IMR-90 (cell line): ENCODE results near the gene LIAS. TPM values are rescaled to one million over a fixed set of nuclear protein-coding genes. Genes with fewer than 3 reads are reported as not detected.

Source experiments
- ATAC-seq: fragments of 200-7000 bp; cut with Tn5 transposase; 2 replicates; pipeline ENCODE4 v1.9.1; 2020; ENCODE audit warnings: low read depth, mild to moderate bottlenecking, moderate library complexity
- BruUV-seq: library from RNA; stranded (reverse); fragments of 400-500 nt; replicated peaks from 2 replicates; lab custom pipeline; 2021; lab: Mats Ljungman, UMichigan
- CTCF ChIA-PET: fragments of 300-600 bp; formaldehyde crosslinking; extraction: SDS; loops from one replicate; lab custom pipeline; 2021; ENCODE audit warnings: antibody characterized with exemption; lab: Yijun Ruan, JAX
- POLR2A ChIA-PET: fragments of 300-600 bp; sonication (Branson Sonifier 250); formaldehyde crosslinking; loops from one replicate; lab custom pipeline; 2022; ENCODE audit warnings: antibody characterized with exemption; ENCODE audit not compliant: unreplicated experiment; lab: Charles Lee
- DNase-seq: peaks from one replicate; pipeline ENCODE4 v3.0.0; 2013
- H2AFZ ChIP-seq: replicated peaks from 2 replicates; pipeline ENCODE3; 2013; ENCODE audit warnings: low read length, mild to moderate bottlenecking; ENCODE audit not compliant: poor library complexity
- H2AK5ac ChIP-seq: 2 replicates; pipeline ENCODE4 v1.6.1; 2013; ENCODE audit warnings: low read depth, low read length, inconsistent platforms
- H2AK9ac ChIP-seq: replicated peaks from 2 replicates; pipeline ENCODE3; 2013; ENCODE audit warnings: mild to moderate bottlenecking, low read depth, low read length, moderate library complexity; ENCODE audit not compliant: poor library complexity
- H2BK120ac ChIP-seq: 2 replicates; pipeline ENCODE4 v1.6.1; 2013; ENCODE audit warnings: low read depth, low read length, inconsistent platforms
- H2BK15ac ChIP-seq: 3 replicates; pipeline ENCODE4 v1.6.1; 2013; ENCODE audit warnings: low read depth, low read length, inconsistent platforms
- H2BK20ac ChIP-seq: 2 replicates; pipeline ENCODE4 v1.6.1; 2013; ENCODE audit warnings: low read depth, mild to moderate bottlenecking, inconsistent platforms, low read length, moderate library complexity
- H2BK5ac ChIP-seq: 2 replicates; pipeline ENCODE4 v1.6.1; 2013; ENCODE audit warnings: mild to moderate bottlenecking, low read depth, low read length, inconsistent platforms; ENCODE audit not compliant: poor library complexity, severe bottlenecking
- H3K14ac ChIP-seq: replicated peaks from 2 replicates; pipeline ENCODE4 v1.6.1; 2013; ENCODE audit warnings: low read depth, low read length, inconsistent platforms
- H3K18ac ChIP-seq: 2 replicates; pipeline ENCODE4 v1.6.1; 2013; ENCODE audit warnings: low read depth, low read length, control low read depth
- H3K23ac ChIP-seq: 2 replicates; pipeline ENCODE4 v1.6.1; 2013; ENCODE audit warnings: low read depth, low read length, inconsistent platforms
- H3K27ac ChIP-seq: 2 replicates; pipeline ENCODE4 v1.5.1; 2013; ENCODE audit warnings: mild to moderate bottlenecking, control low read depth, low read length; ENCODE audit not compliant: insufficient read depth
- H3K27me3 ChIP-seq: 2 replicates; pipeline ENCODE4 v1.6.1; 2013; ENCODE audit warnings: low read length; ENCODE audit not compliant: control insufficient read depth, insufficient read depth
- H3K36me3 ChIP-seq: 2 replicates; pipeline ENCODE4 v1.6.1; 2013; ENCODE audit warnings: low read length, mixed read lengths; ENCODE audit not compliant: control insufficient read depth, insufficient read depth
- H3K4ac ChIP-seq: 2 replicates; pipeline ENCODE4 v1.6.1; 2013; ENCODE audit warnings: low read depth, low read length, inconsistent platforms
- H3K4me1 ChIP-seq: 2 replicates; pipeline ENCODE4 v1.6.1; 2013; ENCODE audit warnings: low read length, mixed read lengths; ENCODE audit not compliant: control insufficient read depth, insufficient read depth
- H3K4me2 ChIP-seq: 2 replicates; pipeline ENCODE4 v1.6.1; 2013; ENCODE audit warnings: low read depth, mild to moderate bottlenecking, control low read depth, low read length, moderate library complexity
- H3K4me3 ChIP-seq: 2 replicates; pipeline ENCODE4 v1.5.1; 2013; ENCODE audit warnings: low read depth, mild to moderate bottlenecking, control low read depth, low read length, moderate library complexity; ENCODE audit not compliant: insufficient read depth
- H3K56ac ChIP-seq: 2 replicates; pipeline ENCODE4 v1.6.1; 2013; ENCODE audit warnings: low read length, inconsistent platforms; ENCODE audit not compliant: insufficient read depth; ENCODE audit errors: extremely low read depth
- H3K79me1 ChIP-seq, 2 experiments: 2 replicates each; pipeline ENCODE4 v1.6.1; 2013; ENCODE audit warnings: low read length in 2 of 2, inconsistent platforms in 1 of 2, low read depth in 1 of 2
- H3K9ac ChIP-seq: 2 replicates; pipeline ENCODE4 v1.6.1; 2013; ENCODE audit warnings: low read depth, low read length, control low read depth
- H3K9me1 ChIP-seq: 2 replicates; pipeline ENCODE4 v1.6.1; 2013; ENCODE audit warnings: low read length, inconsistent platforms; ENCODE audit not compliant: insufficient read depth
- H3K9me3 ChIP-seq: 2 replicates; pipeline ENCODE4 v1.6.1; 2013; ENCODE audit warnings: low read length; ENCODE audit not compliant: control insufficient read depth, insufficient read depth
- H4K20me1 ChIP-seq: 2 replicates; pipeline ENCODE4 v1.6.1; 2013; ENCODE audit warnings: low read length, inconsistent platforms; ENCODE audit not compliant: insufficient read depth
- H4K5ac ChIP-seq: 2 replicates; pipeline ENCODE4 v1.6.1; 2013; ENCODE audit warnings: mild to moderate bottlenecking, low read depth, low read length, control low read depth
- H4K8ac ChIP-seq, 2 experiments: 2 replicates each; pipeline ENCODE4 v1.6.1; 2013; ENCODE audit warnings: low read depth in 2 of 2, low read length in 2 of 2, control low read depth in 1 of 2, inconsistent platforms in 1 of 2
- H4K91ac ChIP-seq: 2 replicates; pipeline ENCODE4 v1.6.1; 2013; ENCODE audit warnings: low read depth, low read length, inconsistent platforms; ENCODE audit not compliant: insufficient read depth
- BHLHE40 ChIP-seq: fragments of 150-350 bp; IDR thresholded peaks from 2 replicates; pipeline ENCODE4 v1.6.1; 2016; ENCODE audit warnings: mild to moderate bottlenecking, low read depth, low read length
- CEBPB ChIP-seq: IDR thresholded peaks from 2 replicates; pipeline ENCODE4 v1.6.1; 2012; ENCODE audit warnings: low read depth, low read length, improper control_type of control experiment
- ELK1 ChIP-seq: fragments of 150-350 bp; IDR thresholded peaks from 2 replicates; pipeline ENCODE4 v1.6.1; 2016; ENCODE audit warnings: low read depth, mild to moderate bottlenecking, low read length, moderate library complexity, borderline replicate concordance
- MAFK ChIP-seq: IDR thresholded peaks from 2 replicates; pipeline ENCODE4 v1.6.1; 2012; ENCODE audit warnings: low read depth, low read length, improper control_type of control experiment
- MAZ ChIP-seq: IDR thresholded peaks from 2 replicates; pipeline ENCODE4 v1.6.1; 2012; ENCODE audit warnings: low read depth, mild to moderate bottlenecking, low read length, improper control_type of control experiment, moderate library complexity, borderline replicate concordance
- MXI1 ChIP-seq: IDR thresholded peaks from 2 replicates; pipeline ENCODE4 v1.6.1; 2012; ENCODE audit warnings: low read depth, mild to moderate bottlenecking, low read length, moderate library complexity, borderline replicate concordance
- NFE2L2 ChIP-seq: fragments of 150-350 bp; IDR thresholded peaks from 2 replicates; pipeline ENCODE4 v1.6.1; 2016; ENCODE audit warnings: low read depth, mild to moderate bottlenecking, low read length
- POLR2A ChIP-seq: IDR thresholded peaks from 2 replicates; pipeline ENCODE4 v1.6.1; 2012; ENCODE audit warnings: mild to moderate bottlenecking, low read depth, low read length
- RAD21 ChIP-seq: IDR thresholded peaks from 2 replicates; pipeline ENCODE4 v1.6.1; 2012; ENCODE audit warnings: low read length, improper control_type of control experiment
- RCOR1 ChIP-seq: IDR thresholded peaks from 2 replicates; pipeline ENCODE4 v1.6.1; 2012; ENCODE audit warnings: mild to moderate bottlenecking, low read length, improper control_type of control experiment; ENCODE audit not compliant: insufficient replicate concordance
- RFX5 ChIP-seq: IDR thresholded peaks from 2 replicates; pipeline ENCODE4 v1.8.0; 2012; ENCODE audit warnings: low read depth, mild to moderate bottlenecking, low read length, moderate library complexity
- SMC3 ChIP-seq: fragments of 150-350 bp; IDR thresholded peaks from 2 replicates; pipeline ENCODE4 v1.6.1; 2016; ENCODE audit warnings: low read depth, mild to moderate bottlenecking, antibody characterized with exemption, low read length, moderate library complexity
- WGBS, 2 experiments: methylation state at CpG; one replicate each; pipeline versions ENCODE4 v1.1.5 to v1.1.7; 2013; ENCODE audit warnings: missing lambda C conversion rate in 2 of 2; ENCODE audit not compliant: insufficient read length in 1 of 2; ENCODE audit errors: extremely low coverage in 2 of 2; 5-methylcytosine and 5-hydroxymethylcytosine counted together
- dilution Hi-C: fragments of 300-500 bp; cut with HindIII; formaldehyde crosslinking; loops from one replicate; pipeline ENCODE4 v1.14.3; 2018; ENCODE audit warnings: low sequenced_read_pairs; ENCODE audit not compliant: unreplicated experiment
- in situ Hi-C: fragments of 300-500 bp; cut with MboI; formaldehyde crosslinking; loops from 3 replicates; pipeline ENCODE4 v1.14.3; 2019; ENCODE audit warnings: low sequenced_read_pairs, inconsistent platforms, mixed read lengths
- intact Hi-C: fragments of 100-400 bp; cut with micrococcal nuclease; formaldehyde crosslinking; loops from 2 replicates; pipeline ENCODE4 v1.10.0; 2022
- polyA plus RNA-seq, 3 experiments: library from polyadenylated mRNA; depleted of rRNA; stranded (reverse); fragments of >200 nt; gene quantifications; 2 replicates each; pipeline ENCODE4 v1.2.3, GENCODE V29; 2012; ENCODE audit warnings: low replicate concordance in 1 of 3
- total RNA-seq: library from RNA; depleted of rRNA; stranded (reverse); fragments of >200 nt; gene quantifications from 2 replicates; pipeline ENCODE4 v1.2.3, GENCODE V29; 2012

Gene LIAS
- total and polyA plus RNA-seq, 2 of the 4 experiments (the other 2 are of a cell fraction) = 3.2 to 7.8 TPM

GRCh38 chr4:39518484-39518883, 59.6 kb downstream of the LIAS start:
- no peak overlapping the region for H2BK5ac ChIP-seq
- H2AFZ ChIP-seq = no peak overlapping the region
- H2BK15ac ChIP-seq = no peak overlapping the region
- BruUV-seq = no TSS peak
- H3K9ac ChIP-seq = no peak overlapping the region
- no peaks in the 10 kb centered on the region for H3K9me3 ChIP-seq
- intact Hi-C loops = no loop called here
- CTCF ChIA-PET = no interaction called here
- no peak overlapping the region for H3K56ac ChIP-seq
- no peak overlapping the region for H2BK20ac ChIP-seq
- no peak for TF ChIP-seq MAZ
- TF ChIP-seq CEBPB = no peak
- no peak for TF ChIP-seq POLR2A
- no peak for TF ChIP-seq RFX5
- TF ChIP-seq ELK1 = no peak
- no peak for TF ChIP-seq RAD21
- no peak for TF ChIP-seq MAFK
- TF ChIP-seq RCOR1 = no peak
- TF ChIP-seq NFE2L2 = no peak
- no peak for TF ChIP-seq SMC3
- TF ChIP-seq MXI1 = no peak
- no peak for TF ChIP-seq BHLHE40
- no peak for DNase-seq
- WGBS, 2 experiments = 100% methylated on average over 2 of the region's 6 CpGs; no CpG with 5 or more reads in 1 of the 2 experiments
- H2BK120ac ChIP-seq = no peak overlapping the region
- H2AK9ac ChIP-seq = no peak overlapping the region
- H3K4me2 ChIP-seq = no peak overlapping the region
- no peak overlapping the region for H3K4ac ChIP-seq
- H3K14ac ChIP-seq = no peak overlapping the region
- ATAC-seq = no peak
- peaks cover 14 to 58% of the 10 kb centered on the region in 2 experiments for H3K79me1 ChIP-seq
- H2AK5ac ChIP-seq = no peak overlapping the region
- H3K36me3 ChIP-seq = peaks cover 29% of the 10 kb centered on the region
- no peak overlapping the region for H3K4me3 ChIP-seq
- in situ Hi-C loops = no loop called here
- H3K18ac ChIP-seq = no peak overlapping the region
- H3K27me3 ChIP-seq = no peaks in the 10 kb centered on the region
- dilution Hi-C loops = no loop called here
- no peak overlapping the region for H4K91ac ChIP-seq
- H3K23ac ChIP-seq = no peak overlapping the region
- no peak overlapping the region for H4K5ac ChIP-seq
- peaks cover 12% of the 10 kb centered on the region for H3K4me1 ChIP-seq
- no peak overlapping the region for H3K27ac ChIP-seq
- H3K9me1 ChIP-seq = 0 out of 2 replicates have a peak, but pooled peaks cover 8% of the 10 kb centered on the region
- no peak overlapping the region for H4K8ac ChIP-seq
- peaks cover 18% of the 10 kb centered on the region; the same call in 1 of the 2 replicates for H4K20me1 ChIP-seq
- POLR2A ChIA-PET = no interaction called here
